Liver (tissue), 3 donors: ENCODE data around the gene SEC14L5.

Experiments
- CTCF ChIP-seq: fragments of 150-350 bp; IDR thresholded peaks from 2 replicates; pipeline ENCODE4 v1.5.1; 2017; ENCODE audit warnings: improper control_type of control experiment, low read depth, low read length; ENCODE audit not compliant: missing input control
- EGR1 ChIP-seq, 2 donors: IDR thresholded peaks; 2 replicates each; pipeline ENCODE4 v1.6.1; 2016 to 2018; ENCODE audit warnings: antibody characterized with exemption in 2 of 2, low read depth in 2 of 2
- FOXA1 ChIP-seq: IDR thresholded peaks from 2 replicates; pipeline ENCODE4 v1.6.1; 2016; ENCODE audit warnings: antibody characterized with exemption
- HNF4G ChIP-seq: IDR thresholded peaks from 2 replicates; pipeline ENCODE4 v1.6.1; 2016; ENCODE audit warnings: antibody characterized with exemption
- JUND ChIP-seq, 2 donors: IDR thresholded peaks; 2 replicates each; pipeline ENCODE4 v1.6.1; 2016; ENCODE audit warnings: antibody characterized with exemption in 2 of 2
- MAX ChIP-seq: IDR thresholded peaks from 2 replicates; pipeline ENCODE4 v1.6.1; 2016; ENCODE audit warnings: antibody characterized with exemption
- RAD21 ChIP-seq, 2 donors: IDR thresholded peaks; 2 replicates each; pipeline ENCODE4 v1.6.1; 2016; ENCODE audit warnings: antibody characterized with exemption in 2 of 2, mild to moderate bottlenecking in 2 of 2
- REST ChIP-seq: IDR thresholded peaks from 2 replicates; pipeline ENCODE4 v1.6.1; 2016; ENCODE audit warnings: antibody characterized with exemption, mild to moderate bottlenecking
- RXRA ChIP-seq, 2 donors: IDR thresholded peaks; 2 replicates each; pipeline ENCODE4 v1.6.1; 2017 to 2018; ENCODE audit warnings: antibody characterized with exemption in 2 of 2, mild to moderate bottlenecking in 1 of 2
- SP1 ChIP-seq: IDR thresholded peaks from 2 replicates; pipeline ENCODE4 v1.6.1; 2018; ENCODE audit warnings: antibody characterized with exemption, mild to moderate bottlenecking
- TAF1 ChIP-seq: conservative IDR thresholded peaks from 2 replicates; pipeline ENCODE4 v1.6.1; 2016; ENCODE audit warnings: antibody characterized with exemption, mild to moderate bottlenecking
- YY1 ChIP-seq: IDR thresholded peaks from 2 replicates; pipeline ENCODE4 v1.6.1; 2016; ENCODE audit warnings: antibody characterized with exemption, mild to moderate bottlenecking
- ZBTB33 ChIP-seq: IDR thresholded peaks from 2 replicates; pipeline ENCODE4 v1.6.1; 2016; ENCODE audit warnings: antibody characterized with exemption
- donor health status: healthy.
- donor health status: healthy.

GRCh38 chr16:4966736-4967453 is 8.8 kb downstream of the SEC14L5 start:
- no peak for TF ChIP-seq CTCF
- no peak for TF ChIP-seq RAD21 (IDR thresholded peaks at IDR 0.05)
- no peak for TF ChIP-seq EGR1 (IDR thresholded peaks at IDR 0.05; ENCODE audit: low read depth in 2 of 2)
- TF ChIP-seq TAF1: no peak
- TF ChIP-seq SP1: no peak
- TF ChIP-seq YY1: no peak
- TF ChIP-seq RXRA (IDR thresholded peaks at IDR 0.05): no peak
- no peak for TF ChIP-seq FOXA1
- TF ChIP-seq REST: no peak
- no peak for TF ChIP-seq JUND (IDR thresholded peaks at IDR 0.05)
- TF ChIP-seq HNF4G: no peak
- no peak for TF ChIP-seq ZBTB33
- no peak for TF ChIP-seq MAX
